GM12878 (cell line): Measurements from ENCODE around the gene CLASP1. TPM values are rescaled to one million over a fixed set of nuclear protein-coding genes. Genes with fewer than 3 reads are reported as not detected.
A peak's percentile ranks its signal among the peaks of the same experiment; 100 is the strongest.

Source experiments
- BCL11A ChIP-seq: IDR thresholded peaks from 2 replicates; pipeline ENCODE4 v1.6.1; 2011; ENCODE audit warnings: low read depth, low read length
- DPF2 ChIP-seq: fragments of 450-650 bp; IDR thresholded peaks from 2 replicates; pipeline ENCODE4 v1.6.1; 2017; ENCODE audit warnings: mild to moderate bottlenecking
- IKZF1 ChIP-seq: fragments of 450-650 bp; conservative IDR thresholded peaks from 2 replicates; pipeline ENCODE4 v1.6.1; 2017; ENCODE audit warnings: antibody characterized with exemption, mild to moderate bottlenecking
- LARP7 ChIP-seq: fragments of 450-650 bp; IDR thresholded peaks from 2 replicates; pipeline ENCODE4 v1.6.1; 2017; ENCODE audit warnings: mild to moderate bottlenecking
- MLLT1 ChIP-seq: fragments of 450-650 bp; IDR thresholded peaks from 2 replicates; pipeline ENCODE4 v1.6.1; 2016; ENCODE audit warnings: mild to moderate bottlenecking
- MTA2 ChIP-seq: fragments of 450-650 bp; IDR thresholded peaks from 2 replicates; pipeline ENCODE4 v1.6.1; 2016; ENCODE audit warnings: low read depth, mild to moderate bottlenecking, moderate library complexity
- MYC ChIP-seq: IDR thresholded peaks from 2 replicates; pipeline ENCODE4 v1.6.1; 2011; ENCODE audit warnings: mild to moderate bottlenecking, low read length, moderate library complexity, inconsistent platforms; ENCODE audit not compliant: insufficient read depth, insufficient replicate concordance, insufficient read length, severe bottlenecking
- POU2F2 ChIP-seq: IDR thresholded peaks from 3 replicates; pipeline ENCODE4 v1.6.1; 2011; ENCODE audit warnings: low read depth, mild to moderate bottlenecking, low read length, borderline replicate concordance
- RELB ChIP-seq: fragments of 450-650 bp; IDR thresholded peaks from 2 replicates; pipeline ENCODE4 v1.6.1; 2017; ENCODE audit warnings: low read depth, mild to moderate bottlenecking, moderate library complexity
- SIX5 ChIP-seq: IDR thresholded peaks from 2 replicates; pipeline ENCODE4 v1.6.1; 2011; ENCODE audit warnings: mild to moderate bottlenecking, low read depth, low read length, moderate library complexity; ENCODE audit not compliant: severe bottlenecking
- SREBF2 ChIP-seq: IDR thresholded peaks from 2 replicates; pipeline ENCODE4 v1.6.1; 2012; ENCODE audit warnings: mild to moderate bottlenecking, low read length
- STAT3 ChIP-seq: IDR thresholded peaks from 2 replicates; pipeline ENCODE4 v1.6.1; 2011; ENCODE audit warnings: low read depth, low read length, improper control_type of control experiment
- SUPT20H ChIP-seq: IDR thresholded peaks from 2 replicates; pipeline ENCODE4 v1.6.1; 2011; ENCODE audit warnings: low read depth, mild to moderate bottlenecking, low read length, moderate library complexity, borderline replicate concordance; ENCODE audit not compliant: control insufficient read depth
- SUZ12 ChIP-seq: fragments of 200-600 bp; sonication (generic); IDR thresholded peaks from one replicate; pipeline ENCODE4 v1.6.1; 2018; ENCODE audit warnings: antibody characterized with exemption, mild to moderate bottlenecking; ENCODE audit not compliant: unreplicated experiment
- TCF7 ChIP-seq: IDR thresholded peaks from 2 replicates; pipeline ENCODE4 v1.6.1; 2014; ENCODE audit warnings: antibody characterized with exemption, borderline replicate concordance
- ZNF24 ChIP-seq: fragments of 450-650 bp; IDR thresholded peaks from 2 replicates; pipeline ENCODE4 v1.6.1; 2017; ENCODE audit warnings: antibody characterized with exemption, mild to moderate bottlenecking
- ZNF274 ChIP-seq: IDR thresholded peaks from one replicate; pipeline ENCODE4 v1.8.0; 2011; ENCODE audit not compliant: insufficient read length, insufficient read depth
- polyA plus RNA-seq, 11 experiments: library from polyadenylated mRNA; depleted of rRNA in 4 of 11; unstranded in 6 of 11; stranded (reverse) in 5 of 11; fragments of >200 nt; fragmentation: Nextera tagmentation in 4 of 11; fragmentation: Illumina TruSeq in 1 of 11; extraction: Ambion mirVana in 4 of 11; extraction: Trizol in 1 of 11; gene quantifications; 1 replicate in 1 of 11; 2 replicates in 10 of 11; pipeline versions ENCODE4 v1.2.1 to v1.2.3, GENCODE V29; 2011 to 2016; ENCODE audit warnings: inconsistent platforms in 2 of 11, missing spikeins in 2 of 11, low read depth in 1 of 11
- total RNA-seq, 4 experiments: library from RNA; depleted of rRNA in 3 of 4; stranded (reverse); fragments of >200 nt in 3 of 4; fragmentation: Illumina TruSeq in 1 of 4; extraction: Trizol in 1 of 4; gene quantifications; 2 replicates each; pipeline versions ENCODE4 v1.2.1 to v1.2.3, GENCODE V29; 2013 to 2021
- TF ChIP-seq, protein P1 (sequence below): fragments of 450-650 bp; formaldehyde crosslinking; IDR thresholded peaks from 2 replicates; pipeline ENCODE4 v1.5.0; 2022; ENCODE audit warnings: mild to moderate bottlenecking, missing genetic modification characterization
- TF ChIP-seq, protein P2 (sequence below): fragments of 450-650 bp; IDR thresholded peaks from 2 replicates; pipeline ENCODE4 v1.6.1; 2017; ENCODE audit warnings: mild to moderate bottlenecking
- TF ChIP-seq, protein P3 (sequence below): fragments of 450-650 bp; IDR thresholded peaks from 2 replicates; pipeline ENCODE4 v1.6.1; 2018; ENCODE audit warnings: borderline replicate concordance, mild to moderate bottlenecking; ENCODE audit not compliant: partially characterized antibody

CLASP1 gene
- total and polyA plus RNA-seq, 10 of the 15 experiments (the other 5 are each of a cell fraction or from before 2014, with no cell fraction given): 1.4 to 62.4 (median 32.9) TPM

DNA sequence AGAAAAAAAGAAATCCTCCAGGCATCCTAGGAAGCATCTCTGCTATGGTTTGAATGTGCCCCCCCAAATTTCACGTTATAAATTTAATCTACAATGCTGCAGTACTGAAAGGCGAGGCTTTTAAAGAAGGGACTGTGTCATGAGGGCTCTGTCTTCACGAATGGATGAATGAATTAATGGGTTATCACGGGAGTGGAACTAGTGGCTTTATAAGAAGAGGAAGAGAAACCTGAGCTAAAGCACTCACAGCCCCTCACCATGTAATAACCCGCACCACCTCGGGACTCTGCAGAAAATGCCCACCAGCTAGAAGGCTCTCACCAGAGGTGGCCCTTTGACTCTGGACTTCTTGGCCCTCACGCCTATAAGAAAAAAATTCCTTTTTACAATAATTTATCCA, 90.9 kb downstream of the CLASP1 start (continued):
- TF ChIP-seq MYC (no peak), TCF7 (no peak), SREBF2 (no peak), SUZ12 (no peak), MLLT1 (no peak), RELB (no peak), STAT3 (no peak), POU2F2 (0 out of 3 replicates have a peak, but pooled peaks have one; percentile 15), SIX5 (peak; percentile 0), ZNF274 (no peak), ZNF24 (peak; percentile 87), DPF2 (peak; percentile 20; the same call in 1 of the 2 replicates), SUPT20H (no peak), IKZF1 (0 out of 2 replicates have a peak, but pooled peaks have one; percentile 12), LARP7 (no peak), MTA2 (peak; percentile 63; the same call in 1 of the 2 replicates), BCL11A (0 out of 2 replicates have a peak, but pooled peaks have one; percentile 18)
- TF ChIP-seq, protein P1, sequence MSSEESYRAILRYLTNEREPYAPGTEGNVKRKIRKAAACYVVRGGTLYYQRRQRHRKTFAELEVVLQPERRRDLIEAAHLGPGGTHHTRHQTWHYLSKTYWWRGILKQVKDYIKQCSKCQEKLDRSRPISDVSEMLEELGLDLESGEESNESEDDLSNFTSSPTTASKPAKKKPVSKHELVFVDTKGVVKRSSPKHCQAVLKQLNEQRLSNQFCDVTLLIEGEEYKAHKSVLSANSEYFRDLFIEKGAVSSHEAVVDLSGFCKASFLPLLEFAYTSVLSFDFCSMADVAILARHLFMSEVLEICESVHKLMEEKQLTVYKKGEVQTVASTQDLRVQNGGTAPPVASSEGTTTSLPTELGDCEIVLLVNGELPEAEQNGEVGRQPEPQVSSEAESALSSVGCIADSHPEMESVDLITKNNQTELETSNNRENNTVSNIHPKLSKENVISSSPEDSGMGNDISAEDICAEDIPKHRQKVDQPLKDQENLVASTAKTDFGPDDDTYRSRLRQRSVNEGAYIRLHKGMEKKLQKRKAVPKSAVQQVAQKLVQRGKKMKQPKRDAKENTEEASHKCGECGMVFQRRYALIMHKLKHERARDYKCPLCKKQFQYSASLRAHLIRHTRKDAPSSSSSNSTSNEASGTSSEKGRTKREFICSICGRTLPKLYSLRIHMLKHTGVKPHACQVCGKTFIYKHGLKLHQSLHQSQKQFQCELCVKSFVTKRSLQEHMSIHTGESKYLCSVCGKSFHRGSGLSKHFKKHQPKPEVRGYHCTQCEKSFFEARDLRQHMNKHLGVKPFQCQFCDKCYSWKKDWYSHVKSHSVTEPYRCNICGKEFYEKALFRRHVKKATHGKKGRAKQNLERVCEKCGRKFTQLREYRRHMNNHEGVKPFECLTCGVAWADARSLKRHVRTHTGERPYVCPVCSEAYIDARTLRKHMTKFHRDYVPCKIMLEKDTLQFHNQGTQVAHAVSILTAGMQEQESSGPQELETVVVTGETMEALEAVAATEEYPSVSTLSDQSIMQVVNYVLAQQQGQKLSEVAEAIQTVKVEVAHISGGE (CRISPR knock-in tag): no peak
- TF ChIP-seq, protein P2, sequence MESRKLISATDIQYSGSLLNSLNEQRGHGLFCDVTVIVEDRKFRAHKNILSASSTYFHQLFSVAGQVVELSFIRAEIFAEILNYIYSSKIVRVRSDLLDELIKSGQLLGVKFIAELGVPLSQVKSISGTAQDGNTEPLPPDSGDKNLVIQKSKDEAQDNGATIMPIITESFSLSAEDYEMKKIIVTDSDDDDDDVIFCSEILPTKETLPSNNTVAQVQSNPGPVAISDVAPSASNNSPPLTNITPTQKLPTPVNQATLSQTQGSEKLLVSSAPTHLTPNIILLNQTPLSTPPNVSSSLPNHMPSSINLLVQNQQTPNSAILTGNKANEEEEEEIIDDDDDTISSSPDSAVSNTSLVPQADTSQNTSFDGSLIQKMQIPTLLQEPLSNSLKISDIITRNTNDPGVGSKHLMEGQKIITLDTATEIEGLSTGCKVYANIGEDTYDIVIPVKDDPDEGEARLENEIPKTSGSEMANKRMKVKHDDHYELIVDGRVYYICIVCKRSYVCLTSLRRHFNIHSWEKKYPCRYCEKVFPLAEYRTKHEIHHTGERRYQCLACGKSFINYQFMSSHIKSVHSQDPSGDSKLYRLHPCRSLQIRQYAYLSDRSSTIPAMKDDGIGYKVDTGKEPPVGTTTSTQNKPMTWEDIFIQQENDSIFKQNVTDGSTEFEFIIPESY: no peak
- TF ChIP-seq, protein P3, sequence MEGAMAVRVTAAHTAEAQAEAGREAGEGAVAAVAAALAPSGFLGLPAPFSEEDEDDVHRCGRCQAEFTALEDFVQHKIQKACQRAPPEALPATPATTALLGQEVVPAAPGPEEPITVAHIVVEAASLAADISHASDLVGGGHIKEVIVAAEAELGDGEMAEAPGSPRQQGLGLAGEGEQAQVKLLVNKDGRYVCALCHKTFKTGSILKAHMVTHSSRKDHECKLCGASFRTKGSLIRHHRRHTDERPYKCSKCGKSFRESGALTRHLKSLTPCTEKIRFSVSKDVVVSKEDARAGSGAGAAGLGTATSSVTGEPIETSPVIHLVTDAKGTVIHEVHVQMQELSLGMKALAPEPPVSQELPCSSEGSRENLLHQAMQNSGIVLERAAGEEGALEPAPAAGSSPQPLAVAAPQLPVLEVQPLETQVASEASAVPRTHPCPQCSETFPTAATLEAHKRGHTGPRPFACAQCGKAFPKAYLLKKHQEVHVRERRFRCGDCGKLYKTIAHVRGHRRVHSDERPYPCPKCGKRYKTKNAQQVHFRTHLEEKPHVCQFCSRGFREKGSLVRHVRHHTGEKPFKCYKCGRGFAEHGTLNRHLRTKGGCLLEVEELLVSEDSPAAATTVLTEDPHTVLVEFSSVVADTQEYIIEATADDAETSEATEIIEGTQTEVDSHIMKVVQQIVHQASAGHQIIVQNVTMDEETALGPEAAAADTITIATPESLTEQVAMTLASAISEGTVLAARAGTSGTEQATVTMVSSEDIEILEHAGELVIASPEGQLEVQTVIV: no peak
